NCI-H1092 treated with DMSO at 0.1 percent for 48 hours (cell line): ENCODE data around the gene CADM1.

ENCODE experiments used
- DNase-seq: peaks from one replicate; lab custom pipeline; 2025; lab: John Stamatoyannopoulos, UW

Gene CADM1

DNA sequence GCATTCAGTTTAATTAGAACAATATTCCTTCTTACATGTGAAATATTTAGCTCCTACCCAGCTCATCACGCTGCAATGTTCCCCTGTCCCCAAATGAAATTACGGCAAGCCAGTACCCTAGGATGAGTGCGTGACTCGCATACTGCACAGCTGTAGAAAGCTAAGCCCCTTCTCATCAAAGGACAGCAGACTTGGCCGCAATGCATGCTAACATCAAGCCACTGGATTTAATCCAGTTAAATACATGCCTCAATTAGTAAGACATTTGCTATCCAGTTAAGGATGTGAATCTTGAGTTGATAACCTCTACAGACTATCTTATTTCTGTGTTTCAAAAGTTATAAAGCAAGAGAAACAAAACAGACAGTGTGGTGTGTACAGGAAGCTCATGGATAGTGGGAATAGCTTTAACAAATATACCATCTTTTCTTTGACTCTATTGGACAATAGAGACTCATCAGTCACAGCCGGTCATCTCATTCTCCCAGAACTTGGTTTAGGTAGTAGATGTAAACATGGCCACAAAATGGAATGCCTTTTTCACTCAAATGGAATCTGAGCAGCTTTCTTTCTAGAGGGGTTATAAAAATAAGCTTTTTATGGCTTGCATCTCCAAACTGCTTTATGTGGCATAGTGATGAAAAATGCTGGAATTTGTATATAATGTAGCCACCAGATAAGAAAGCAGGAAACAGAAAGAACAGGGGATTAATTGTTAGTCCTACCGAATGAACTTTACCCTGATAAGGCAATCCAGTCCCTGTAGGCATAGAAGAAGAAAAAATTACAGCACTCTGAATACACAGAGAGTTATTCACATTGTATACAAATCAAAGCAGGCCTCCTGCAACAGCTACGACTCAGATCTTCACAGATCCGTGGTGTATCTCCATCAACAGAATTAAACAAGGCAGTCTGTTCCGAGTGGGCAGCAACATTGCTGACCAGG is 224.1 kb downstream of the CADM1 start:
- DNase-seq, result no peak

DNA sequence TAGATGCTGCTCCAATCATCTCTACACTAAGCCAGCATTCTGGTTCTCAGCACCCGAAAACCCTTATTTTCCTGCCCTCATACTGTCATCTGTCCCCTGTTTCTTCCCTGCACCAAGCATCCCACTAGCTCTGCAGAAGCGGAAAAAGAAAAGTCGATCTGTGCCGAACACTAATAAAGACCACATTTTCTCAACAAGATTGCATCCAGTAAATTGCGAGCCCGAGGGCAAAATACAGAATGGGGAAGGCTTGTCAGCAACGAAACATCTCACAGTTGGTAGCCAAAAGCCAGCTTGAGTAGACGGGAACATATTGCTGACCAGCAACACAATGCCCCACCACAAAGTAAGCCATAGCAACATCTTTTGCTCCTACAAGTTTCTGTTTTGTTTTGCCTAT is 227.4 kb downstream of the CADM1 start:
- DNase-seq, result no peak

DNA sequence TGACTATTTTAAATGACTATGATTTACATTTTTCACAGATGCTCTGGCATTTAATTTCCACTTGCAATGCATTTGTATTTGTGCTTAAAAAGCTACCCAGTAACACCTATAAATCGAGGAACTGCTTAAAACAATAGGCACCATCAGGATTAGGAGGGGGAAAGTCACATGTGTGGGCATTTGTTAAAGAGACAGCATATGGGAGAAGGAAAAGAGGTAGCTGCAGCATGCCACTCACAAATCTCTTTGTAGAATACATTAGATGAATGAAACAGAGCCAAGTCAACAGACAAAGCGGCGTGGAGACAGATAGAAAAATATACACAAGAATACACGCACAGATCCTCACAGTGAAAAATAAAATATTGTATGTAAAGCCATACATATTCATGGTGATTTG is 228.0 kb downstream of the CADM1 start:
- no peak for DNase-seq

DNA sequence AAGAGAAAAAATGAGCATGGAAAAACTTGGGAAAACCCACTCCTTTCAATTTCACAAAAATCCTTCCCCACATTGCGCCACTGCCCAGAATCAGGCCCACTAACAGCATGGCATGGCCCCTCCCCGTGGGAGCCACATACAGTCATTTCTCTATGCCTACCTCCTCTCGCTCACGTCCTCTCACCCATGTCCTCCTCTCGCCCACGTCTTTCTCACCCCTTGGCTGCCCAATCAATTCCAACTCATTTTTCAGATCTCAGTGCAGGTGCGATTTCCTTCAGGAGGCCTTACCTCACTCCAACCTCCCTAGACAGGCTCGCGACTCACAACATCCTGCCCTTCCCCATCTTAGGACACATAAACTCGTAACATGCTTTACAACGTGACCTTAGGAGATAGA is 229.2 kb downstream of the CADM1 start:
- no peak for DNase-seq

- no peak for DNase-seq
Observed at GRCh38 chr11:115272925-115273324, 231.3 kb downstream of the CADM1 start.

GRCh38 chr11:115271643-115272042 is 232.6 kb downstream of the CADM1 start:
- DNase-seq, result no peak

DNA sequence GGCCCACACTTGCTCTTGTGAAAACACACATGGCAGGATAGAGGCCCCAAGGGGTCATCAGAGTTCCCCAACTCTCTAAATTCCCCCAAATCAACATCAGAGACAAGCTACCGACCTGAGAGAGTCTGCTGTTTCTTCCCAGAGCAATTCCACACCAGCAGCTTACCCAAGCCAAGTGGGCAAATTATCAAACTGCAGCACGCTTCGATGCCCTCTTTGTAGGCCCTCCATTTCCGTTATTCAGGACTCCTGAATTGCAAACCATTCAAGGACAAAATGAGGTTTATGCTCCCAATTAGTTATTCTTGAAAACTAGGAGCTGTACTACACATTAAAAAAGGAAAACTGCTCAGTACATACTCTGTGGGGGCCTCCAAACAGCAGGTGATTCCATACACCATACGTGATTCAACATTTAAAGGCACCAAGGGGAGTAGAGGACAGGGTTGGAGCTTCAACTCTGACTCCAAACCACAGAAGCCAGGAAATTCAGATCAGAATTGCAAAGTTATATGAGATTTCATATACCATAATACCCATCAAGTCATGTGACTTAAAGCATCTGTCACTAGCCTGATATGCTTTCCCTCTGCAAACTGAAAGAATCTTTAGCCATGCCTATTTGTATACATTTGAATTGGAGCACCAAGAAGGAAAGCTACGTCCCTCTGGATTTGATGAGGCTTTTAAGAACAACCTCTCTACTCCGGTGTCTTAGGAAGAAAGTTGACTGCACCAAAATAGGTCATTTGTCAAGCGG is 234.8 kb downstream of the CADM1 start:
- DNase-seq, result peak; percentile 93

DNA sequence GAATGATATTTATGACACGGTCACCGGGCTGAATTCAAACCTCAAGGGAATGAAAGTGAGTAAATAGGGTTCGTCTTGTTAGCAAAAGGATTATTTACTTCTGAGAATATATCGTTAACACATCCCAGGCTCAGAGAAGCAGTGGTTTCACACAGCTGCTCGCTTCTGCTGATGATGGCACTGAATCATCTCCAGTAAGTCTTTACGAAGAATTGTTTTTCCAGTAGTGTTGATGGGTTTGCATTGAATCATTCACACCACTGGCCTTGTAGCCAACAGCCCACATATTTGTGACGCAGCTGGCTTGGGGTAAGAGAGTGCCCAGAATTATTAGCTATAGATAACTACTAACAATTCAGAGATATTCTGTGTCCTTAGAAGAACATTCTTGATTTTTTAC is 236.3 kb downstream of the CADM1 start:
- peak; percentile 70 for DNase-seq

DNA sequence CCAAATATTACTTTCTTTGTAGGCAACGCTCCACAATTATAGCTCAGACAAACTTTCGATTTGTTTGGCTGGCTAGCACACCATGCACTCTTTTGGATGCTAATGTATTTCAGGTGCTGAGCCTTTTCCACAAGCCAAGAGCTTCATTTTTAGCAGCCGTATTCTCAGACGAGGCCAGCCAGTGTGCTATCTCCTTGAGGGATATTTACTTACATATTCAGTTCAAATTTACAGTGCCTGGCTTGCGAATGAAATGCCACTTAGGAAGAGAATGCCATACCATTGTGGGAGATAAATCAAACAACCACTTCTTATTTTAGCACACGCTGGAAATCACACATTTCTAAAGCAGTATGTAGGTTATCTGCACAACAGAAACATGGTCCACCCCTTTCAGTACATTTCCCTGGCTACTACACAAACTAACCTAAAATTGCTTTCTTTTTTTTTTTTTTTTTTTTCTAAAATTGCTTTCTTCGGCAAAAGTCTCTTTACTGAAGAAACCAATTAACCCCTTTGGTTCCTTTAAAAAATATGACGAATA is 236.9 kb downstream of the CADM1 start:
- DNase-seq, result peak; percentile 94

DNA sequence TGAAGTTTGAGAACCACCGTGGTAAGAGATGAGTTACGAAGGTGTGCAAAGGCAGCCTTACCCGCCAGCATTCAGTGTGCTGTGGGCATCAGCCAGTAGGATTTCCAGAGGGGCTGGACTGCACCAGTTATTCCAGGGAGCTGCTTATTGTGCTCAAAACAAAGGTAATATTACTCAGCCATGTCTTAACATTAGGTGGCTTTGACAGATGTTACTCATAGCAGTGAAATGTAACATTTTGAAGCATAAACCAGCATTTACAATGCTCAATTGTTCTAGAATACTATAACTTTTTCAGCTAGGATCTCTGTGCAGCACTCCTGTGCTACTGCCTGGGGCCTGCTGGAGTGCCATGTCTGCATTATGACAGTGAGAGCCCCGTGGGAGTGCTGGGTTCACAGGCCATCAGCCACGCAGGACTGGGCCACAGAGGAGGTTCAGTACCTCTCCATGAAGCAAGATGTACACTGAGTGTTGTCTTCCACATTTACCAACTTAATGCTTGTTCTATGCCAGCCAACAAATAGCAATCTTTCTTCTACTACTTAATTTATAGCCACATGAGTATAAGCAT is 238.1 kb downstream of the CADM1 start:
- DNase-seq, result no peak

GRCh38 chr11:115263799-115264656 is 240.2 kb downstream of the CADM1 start:
- peak; percentile 72 for DNase-seq

DNA sequence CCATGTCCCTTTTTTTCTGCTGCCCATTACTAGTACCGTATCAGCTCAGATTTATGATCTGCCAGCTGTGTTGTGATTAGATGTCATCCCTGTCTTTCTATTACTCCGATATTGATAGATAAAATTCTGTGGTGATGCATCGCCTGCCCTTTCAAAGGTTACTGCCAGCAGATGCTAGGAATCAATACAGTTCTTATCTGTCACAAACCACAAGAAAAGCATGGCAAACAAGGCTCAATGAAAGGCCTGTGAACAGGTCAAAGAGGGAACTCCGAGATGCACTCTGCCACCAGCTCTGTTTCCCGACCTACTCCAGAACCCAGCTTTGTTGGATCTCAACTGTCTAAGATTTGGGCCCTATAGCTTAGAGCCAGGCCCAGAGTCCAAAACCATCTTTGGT is 246.0 kb downstream of the CADM1 start:
- DNase-seq, result no peak

- DNase-seq, result no peak
Observed at GRCh38 chr11:115257678-115258077, 246.5 kb downstream of the CADM1 start.

GRCh38 chr11:115257270-115257669 is 246.9 kb downstream of the CADM1 start:
- DNase-seq, result peak; percentile 61

DNA sequence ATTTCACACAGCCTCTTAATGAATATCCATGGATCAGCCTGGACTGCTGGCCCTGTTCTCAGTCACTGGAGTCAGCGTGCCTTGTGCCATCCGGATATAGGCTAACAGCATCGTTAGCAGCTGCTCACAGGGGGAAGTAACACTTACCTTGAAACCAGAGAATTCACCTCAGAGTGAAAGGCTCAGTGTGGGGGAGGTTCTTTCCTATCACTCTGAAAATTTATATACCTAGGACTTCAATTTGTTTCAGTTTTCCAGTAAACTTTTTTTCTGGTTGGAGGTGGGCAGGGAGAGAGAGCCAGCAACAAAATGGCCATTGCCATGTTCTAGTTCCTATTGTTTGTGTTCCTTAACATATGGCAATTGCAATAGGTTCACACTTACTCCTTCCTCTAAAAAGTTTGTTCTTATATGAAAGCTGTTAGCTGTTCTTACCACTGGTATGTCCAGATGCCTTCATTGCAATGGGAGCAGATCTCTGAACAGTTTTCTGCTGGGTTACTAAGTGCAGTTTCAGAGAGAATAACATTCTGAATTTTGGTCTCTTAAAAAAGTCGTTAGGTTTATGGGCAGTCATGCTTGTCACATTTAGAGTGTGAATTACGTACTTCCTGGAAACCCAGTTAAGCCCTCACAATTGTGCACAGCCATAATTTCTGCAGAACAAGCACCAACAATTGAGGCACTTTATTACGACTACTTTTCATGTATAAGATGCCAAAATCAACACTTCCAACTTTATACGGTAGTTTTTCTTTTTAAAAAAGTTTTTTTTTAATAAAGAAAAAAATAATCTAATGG is 247.6 kb downstream of the CADM1 start:
- DNase-seq, result peak; percentile 85

- no peak for DNase-seq
Observed at GRCh38 chr11:115255006-115255762, 249.0 kb downstream of the CADM1 start.

DNA sequence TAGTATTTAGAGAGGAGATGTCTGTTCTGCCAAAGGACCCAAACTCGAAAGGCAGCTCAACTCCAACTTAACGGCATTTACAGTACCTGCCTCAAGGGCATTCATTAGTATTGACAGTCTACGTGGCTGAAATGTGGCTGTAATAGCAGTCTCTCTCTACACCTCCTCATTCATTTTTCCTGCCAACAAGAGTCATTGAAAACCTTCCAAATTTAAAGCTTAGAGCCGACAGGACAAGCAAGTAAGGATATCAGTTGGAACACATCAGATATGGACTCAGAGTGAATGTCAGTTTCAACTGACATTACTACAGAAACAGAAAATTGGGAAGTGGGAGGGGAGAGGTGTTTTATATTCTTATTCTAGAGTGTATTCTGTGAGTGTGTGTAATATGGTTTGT is 253.1 kb downstream of the CADM1 start:
- DNase-seq, result peak; percentile 68

DNA sequence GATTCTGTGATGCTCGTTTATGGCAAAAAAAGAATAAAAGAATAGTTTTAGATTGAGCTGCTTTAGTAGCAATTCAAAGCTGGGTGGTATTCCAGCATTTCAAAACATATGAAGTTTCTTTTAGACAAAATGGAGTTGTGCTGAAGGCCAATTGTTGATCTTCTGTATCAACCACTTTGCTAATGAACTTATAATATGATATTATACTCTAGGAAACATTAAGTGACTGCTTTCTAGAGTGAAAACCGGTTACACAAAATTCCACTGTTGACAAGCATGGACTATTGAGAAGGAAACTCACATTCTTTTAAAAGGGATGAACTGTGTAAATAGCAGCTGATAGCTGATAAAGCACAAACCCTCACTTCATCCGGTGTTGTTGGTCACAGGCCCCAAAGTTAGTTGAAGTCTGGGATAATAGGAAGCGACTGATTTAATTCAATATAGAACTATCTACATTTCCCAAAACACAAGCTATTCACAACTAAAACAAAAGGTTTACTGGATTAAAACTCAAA is 255.1 kb downstream of the CADM1 start:
- no peak for DNase-seq

- DNase-seq, result no peak
Observed at GRCh38 chr11:115247953-115248352, 256.3 kb downstream of the CADM1 start.

DNA sequence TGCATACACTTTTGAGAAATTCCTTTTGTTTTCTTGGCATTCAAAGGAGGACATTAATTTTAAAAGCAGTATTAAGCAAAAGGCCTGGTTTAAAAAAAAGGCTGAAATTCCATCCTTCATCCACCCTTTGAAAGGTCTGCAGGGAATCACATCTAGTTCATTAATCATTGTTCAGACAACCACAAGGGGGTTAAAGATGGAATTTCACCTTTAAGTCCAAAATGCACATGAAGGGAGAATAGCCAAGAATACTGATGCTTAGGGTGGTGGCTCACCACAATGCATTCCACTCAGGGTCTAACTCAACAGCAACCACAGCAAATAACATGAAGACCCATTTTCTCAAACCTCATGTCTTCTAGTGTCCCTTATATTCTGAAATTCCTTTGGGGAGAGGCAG is 256.9 kb downstream of the CADM1 start:
- no peak for DNase-seq
